HG03432 (cell line): Measurements from ENCODE around the gene CDHR1.

Experiments used
- ATAC-seq: cut with Tn5 transposase; IDR thresholded peaks from one replicate; pipeline ENCODE4 v1.9.1; 2021; ENCODE audit warnings: mild to moderate bottlenecking, moderate library complexity; ENCODE audit not compliant: unreplicated experiment

CDHR1 gene

DNA sequence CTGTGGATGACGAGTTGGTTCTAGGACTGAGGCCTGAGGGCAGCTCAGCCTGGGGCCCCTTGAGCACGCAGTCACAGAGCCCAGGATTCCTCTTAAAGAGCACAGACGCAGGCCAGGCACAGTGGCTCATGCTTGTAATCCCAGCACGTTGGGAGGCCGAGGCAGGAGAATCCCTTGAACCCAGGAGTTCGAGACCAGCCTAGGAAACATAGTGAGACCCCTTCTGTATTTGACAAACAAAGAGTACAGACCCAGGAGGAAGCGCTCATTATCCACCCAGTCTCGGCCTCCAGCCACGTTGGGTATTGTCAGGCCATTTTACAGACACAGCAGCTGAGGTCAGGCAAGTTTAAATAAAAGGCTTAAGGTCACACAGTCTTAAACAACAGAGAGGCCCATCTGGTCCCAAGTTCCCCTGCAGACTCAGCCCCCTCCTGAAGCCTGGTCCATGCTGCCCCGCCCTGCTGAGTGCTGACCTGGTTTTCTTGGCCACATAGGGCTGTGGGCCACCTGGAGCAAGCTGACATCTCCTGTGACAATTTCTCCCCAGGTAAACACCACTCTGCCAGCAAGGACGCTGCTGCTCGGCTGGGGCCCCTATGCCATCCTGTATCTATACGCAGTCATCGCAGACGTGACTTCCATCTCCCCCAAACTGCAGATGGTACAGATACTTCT, 63.1 kb downstream of the CDHR1 start:
- ATAC-seq: no peak

GRCh38 chr10:84258034-84258695, 63.8 kb downstream of the CDHR1 start:
- no peak for ATAC-seq

DNA sequence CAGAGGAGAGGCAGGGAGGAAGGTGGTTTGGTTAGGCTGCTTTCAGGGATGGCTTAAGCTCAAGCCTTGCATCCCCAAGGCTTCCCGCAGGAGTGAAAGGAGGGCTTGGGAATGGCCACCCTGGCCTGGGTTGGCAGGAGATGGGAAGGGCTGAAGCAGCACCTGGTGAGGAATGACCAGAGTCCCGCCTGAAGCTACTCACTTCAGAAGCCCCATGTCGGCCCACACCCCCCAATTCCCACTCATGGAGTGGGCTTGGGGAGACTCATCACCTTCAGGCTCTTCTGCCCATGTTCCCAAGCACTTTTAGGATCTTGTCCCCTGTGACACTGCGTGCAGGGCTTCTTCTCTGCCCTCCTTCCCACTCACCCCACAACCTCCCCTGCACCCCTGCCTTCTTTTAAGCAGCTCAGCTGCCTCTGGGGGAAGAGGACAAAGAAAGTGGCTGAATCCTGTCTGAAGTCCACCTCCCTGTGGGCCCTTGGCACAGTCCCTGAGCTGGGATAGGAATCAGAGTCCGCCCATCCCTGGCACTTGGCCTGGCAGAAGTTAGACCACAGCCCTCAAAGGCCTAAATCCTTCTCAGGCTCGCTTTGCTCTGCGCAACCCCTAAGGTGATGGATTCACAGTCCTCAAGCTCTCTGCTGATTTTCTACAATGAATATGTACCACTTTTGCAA, 67.0 kb downstream of the CDHR1 start:
- no peak for ATAC-seq

DNA sequence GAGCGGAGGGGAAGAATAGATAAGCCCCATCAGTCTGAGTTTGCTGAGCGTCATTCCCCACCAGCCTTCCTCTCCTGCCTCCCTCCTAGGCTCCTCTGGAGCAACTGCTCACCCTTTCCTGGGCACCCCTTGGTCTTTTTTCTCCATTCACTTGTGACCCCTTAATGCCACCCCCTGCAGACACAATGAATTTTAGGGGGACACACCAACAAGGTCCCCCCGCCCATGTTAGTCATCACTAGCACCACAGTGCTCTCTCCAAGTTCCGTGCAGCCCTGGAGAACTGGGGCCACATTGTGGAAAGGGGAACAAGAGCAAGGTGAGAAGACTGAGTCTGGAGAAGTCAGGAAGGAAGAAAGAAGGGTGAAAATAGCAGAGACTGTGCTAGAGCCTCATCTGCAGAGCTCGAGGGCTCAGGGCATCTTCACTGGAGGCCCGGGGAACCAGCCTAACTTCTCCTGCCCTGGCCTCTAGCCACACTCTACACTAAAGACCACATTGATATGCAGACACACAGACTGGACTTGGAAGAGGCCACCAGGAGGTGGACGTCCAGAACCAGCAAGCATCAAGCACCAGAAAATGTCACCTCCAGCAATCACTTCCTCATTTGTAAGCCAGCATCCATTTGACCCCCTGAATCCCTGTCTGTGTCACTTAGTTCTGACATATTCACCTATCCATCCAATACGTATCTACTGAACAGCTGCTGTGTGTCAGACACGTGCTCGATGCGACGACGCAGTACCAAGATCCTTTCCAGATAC, 68.0 kb downstream of the CDHR1 start:
- no peak for ATAC-seq

DNA sequence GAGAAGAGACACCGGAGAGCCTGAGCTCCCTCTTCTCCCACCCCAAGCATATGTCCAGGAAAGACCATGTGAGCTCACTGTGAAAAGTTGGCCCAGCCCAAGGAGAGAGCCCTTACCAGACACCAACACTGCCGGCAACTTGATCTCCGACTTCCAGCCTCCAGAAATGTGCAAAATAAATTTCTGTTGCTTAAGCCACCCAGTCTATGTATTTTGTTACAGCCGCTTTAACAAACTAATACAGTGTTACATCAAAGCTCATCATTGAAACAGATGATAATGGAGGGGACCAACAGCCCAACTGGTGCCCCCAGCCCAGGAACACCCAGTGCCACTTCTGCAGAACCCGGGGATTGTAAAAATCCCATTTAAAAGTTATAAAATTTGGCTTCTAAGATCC, 69.4 kb downstream of the CDHR1 start:
- no peak for ATAC-seq

GRCh38 chr10:84264611-84265141, 70.3 kb downstream of the CDHR1 start:
- ATAC-seq: peak; percentile 88

GRCh38 chr10:84265418-84265817, 71.1 kb downstream of the CDHR1 start:
- no peak for ATAC-seq

DNA sequence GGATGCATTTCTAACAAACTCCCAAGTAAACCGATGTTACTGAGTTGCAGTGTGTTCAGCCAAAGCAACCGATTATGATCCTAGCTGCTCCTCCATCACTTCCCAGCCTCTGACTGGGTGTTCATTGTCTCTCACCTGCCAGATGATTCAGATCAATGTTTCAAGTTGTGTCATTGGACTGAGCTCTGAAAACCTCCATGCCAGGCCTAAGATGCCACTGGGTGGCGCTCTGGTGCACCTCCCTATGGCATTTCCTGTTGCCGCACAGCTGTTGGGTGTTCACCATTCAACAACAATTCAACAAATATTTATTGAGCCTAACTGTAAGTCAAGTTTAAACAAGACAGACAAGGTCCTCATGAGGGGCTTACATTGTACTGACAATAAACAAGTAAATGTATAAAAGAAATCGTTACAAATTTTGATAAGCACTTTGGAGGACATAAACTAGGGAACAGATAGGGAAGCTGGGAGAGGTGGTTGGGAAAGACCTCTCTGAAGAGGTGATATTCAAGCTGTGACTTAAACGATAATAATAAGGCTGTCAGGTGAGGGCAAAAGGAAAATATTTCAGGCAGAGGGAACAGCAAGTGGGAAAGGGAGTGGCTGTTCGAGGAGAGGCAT, 73.3 kb downstream of the CDHR1 start:
- ATAC-seq: peak; percentile 79

GRCh38 chr10:84269162-84269561, 74.8 kb downstream of the CDHR1 start:
- ATAC-seq: no peak
